Pulmonary artery endothelial cell (primary cell): ENCODE data around the gene SPAG9. TPM values are rescaled to one million over a fixed set of nuclear protein-coding genes. Genes with fewer than 3 reads are reported as not detected.
"Not testable (repeated sequence)": the region's sequence is repeated elsewhere in the genome, so short reads cannot be mapped to it uniquely, and the experiment has no call there.

Source experiments
- DNase-seq: peaks from one replicate; pipeline ENCODE4 v3.0.0-alpha.2; 2011; ENCODE audit warnings: low read depth, low spot score
- total RNA-seq: library from RNA; depleted of rRNA; stranded (reverse); fragments of >200 nt; gene quantifications from 2 replicates; pipeline ENCODE4 v1.2.3, GENCODE V29; 2014

Gene SPAG9
- total RNA-seq, 1 donor from 2014 or later: 71.9 TPM

- DNase-seq: no peak
Measured at GRCh38 chr17:51087072-51087757, 33.5 kb downstream of the SPAG9 start.

- peak; percentile 22 for DNase-seq
Measured at GRCh38 chr17:51085150-51085805, 35.4 kb downstream of the SPAG9 start.

DNA sequence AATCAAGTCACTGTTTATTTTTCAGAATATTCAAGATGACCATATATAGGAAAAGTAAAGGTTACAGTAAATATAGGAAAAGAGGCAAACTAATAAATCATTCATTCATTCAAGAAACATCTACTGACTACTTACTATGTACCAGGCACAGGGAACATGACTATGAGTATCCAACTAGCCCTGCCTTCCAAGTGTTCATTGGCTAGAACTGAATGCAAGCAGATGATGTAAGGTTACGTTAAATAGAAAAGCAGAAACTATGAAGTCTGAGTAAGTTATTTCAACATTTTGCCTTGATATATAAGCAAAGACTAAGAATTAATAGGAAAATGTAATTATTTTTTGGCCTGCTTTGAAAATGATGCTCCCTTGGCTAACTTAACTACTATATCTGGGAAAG is 36.7 kb downstream of the SPAG9 start:
- DNase-seq: no peak

DNA sequence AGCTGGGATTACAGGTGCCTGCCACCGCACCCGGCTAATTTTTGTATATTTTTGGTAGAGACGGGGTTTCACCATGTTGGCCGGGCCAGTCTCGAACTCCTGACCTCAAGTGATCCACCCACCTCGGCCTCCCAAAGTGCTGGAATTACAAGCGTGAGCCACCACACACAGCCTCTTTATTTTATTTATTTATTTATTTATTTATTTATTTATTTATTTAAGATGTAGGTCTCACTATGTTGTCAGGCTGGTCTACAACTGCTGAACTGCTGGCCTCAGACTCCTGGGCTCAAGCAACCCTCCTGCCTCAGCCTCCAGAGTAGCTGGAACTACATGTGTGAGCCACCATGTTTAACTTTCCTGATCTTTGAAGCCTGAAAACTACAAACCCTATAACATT is 37.3 kb downstream of the SPAG9 start:
- not testable (repeated sequence) for DNase-seq

DNA sequence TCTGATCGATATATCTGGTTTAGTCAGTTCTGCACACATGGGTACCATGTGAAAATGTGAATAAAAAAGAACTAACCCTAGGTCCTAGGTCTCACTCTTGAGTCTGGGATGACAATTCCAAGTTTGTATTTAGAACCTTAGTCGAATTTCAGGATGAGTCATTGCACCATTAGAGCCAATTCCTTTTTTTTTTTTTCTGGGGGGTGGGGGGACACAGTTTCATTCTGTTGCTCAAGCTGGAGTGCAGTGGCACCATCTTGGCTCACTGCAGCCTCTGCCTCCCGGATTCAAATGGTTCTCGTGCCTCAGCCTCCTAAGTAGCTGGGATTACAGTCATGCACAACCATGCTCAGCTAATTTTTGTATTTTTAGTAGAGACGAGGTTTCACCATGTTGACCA is 41.6 kb downstream of the SPAG9 start:
- no peak for DNase-seq

DNA sequence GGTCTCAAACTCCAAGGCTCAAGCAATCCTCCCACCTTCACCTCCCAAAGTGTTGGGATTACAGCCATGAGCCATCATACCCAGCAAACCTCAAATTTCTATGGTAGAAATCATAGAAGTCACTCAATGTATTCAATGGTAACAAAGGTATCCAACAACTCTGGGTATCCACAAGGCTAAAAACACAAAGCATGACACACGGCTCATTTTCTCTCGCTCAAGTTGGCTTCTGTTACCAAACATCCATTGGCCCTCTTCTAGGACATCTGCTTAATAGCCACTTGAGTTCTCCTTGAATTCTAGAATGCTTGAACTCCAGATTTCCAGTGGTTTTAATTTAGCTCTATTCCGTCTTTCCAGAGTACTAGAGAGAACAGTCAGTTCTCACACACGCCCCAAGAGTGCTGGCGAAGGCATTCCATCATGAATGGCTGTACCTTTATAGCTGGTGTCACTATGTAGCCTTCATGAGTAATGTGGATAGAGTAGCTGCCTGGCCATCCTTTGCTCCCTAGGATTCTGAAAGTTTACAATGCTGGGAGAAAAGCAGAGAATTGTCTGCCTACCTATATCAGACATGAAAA is 42.6 kb downstream of the SPAG9 start:
- no peak for DNase-seq

DNA sequence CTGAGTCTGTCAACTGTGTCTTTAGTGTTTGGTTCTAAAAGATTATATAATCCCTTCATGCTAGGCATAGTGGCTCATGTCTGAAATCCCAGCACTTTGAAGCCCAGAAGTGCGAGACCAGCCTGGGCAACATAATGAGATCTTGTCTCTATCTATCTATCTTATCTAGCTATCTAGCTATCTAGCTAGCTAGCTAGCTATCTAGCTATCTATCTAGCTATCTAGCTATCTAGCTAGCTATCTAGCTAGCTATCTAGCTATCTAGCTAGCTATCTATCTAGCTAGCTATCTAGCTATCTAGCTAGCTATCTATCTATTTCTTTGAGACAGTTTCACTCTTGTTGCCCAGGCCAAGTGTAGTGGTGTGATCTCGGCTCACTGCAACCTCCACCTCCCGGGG is 43.8 kb downstream of the SPAG9 start:
- no peak for DNase-seq

GRCh38 chr17:51071556-51071955 is 49.1 kb downstream of the SPAG9 start:
- no peak for DNase-seq

DNA sequence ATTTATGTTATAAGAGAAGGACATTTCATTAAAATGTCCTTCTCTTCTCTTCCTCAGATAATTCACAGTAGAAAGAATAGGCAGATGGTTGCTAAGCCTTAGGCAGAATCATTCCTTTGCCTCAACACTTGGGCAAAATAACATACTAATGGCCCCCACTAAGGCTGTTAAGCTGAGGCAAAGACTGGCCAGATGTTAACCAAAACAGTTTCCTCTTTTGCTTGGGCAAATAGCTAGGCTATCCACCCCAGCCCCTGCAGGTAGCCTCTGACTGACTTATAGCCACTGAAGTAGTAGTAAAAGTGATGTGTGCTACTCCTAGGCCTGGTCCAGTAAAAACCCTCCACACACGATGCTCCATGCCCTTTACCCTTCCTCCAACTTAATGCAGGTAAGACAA is 55.2 kb downstream of the SPAG9 start:
- no peak for DNase-seq

GRCh38 chr17:51064061-51064735 is 56.5 kb downstream of the SPAG9 start:
- DNase-seq: no peak

GRCh38 chr17:51060396-51060795 is 60.3 kb downstream of the SPAG9 start:
- DNase-seq: no peak

DNA sequence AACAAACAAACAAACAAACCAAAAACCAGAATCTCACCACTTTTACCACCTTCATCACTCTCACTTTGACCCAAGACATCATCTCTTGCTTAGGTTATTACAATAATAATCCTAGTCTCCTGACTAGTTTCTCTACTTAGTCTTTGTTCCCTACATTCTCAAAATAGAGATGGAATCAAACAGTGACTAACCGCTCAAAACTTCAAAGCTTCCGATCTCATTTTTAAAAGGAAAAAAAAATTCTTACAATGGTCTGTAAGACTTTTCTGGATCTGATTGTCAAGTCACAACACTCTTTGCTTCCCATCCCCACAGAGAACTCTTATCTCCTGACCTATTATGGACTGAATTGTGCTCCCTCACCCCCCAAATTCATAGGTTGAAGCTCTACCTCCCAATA is 60.9 kb downstream of the SPAG9 start:
- no peak for DNase-seq

- no peak for DNase-seq
Measured at GRCh38 chr17:51057534-51057933, 63.1 kb downstream of the SPAG9 start.

DNA sequence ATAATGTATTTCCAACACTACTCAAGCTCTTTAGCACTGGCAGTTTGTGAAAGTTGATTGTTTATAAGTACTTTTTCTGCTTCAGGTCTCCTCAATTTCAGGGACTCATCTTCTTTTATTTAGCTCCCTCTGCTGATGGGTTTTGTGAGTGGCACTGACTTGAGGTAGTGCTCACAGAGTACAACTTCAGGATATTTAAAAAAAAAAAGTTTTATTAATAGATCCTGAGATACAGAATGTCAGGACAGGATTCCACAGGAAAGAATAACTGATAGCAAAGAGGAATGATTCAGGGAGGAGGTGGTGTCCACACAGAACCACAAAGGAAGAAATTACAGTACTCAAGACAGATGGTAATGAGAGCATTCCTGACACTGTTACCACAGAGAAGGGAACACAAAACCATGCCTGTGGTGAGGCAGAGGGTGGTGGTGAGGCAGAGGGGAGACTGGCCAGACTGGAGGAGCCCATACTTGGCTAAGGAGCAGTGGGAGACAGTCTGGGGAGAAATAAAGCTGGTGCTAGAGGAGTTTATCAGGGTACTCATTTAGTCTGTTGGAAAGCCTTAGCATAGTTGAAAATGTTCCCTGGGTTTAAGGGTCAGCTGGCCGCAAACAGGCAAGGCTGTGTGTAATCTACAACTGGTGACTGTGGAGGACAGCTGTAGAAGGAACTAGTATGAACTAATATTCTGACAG is 63.7 kb downstream of the SPAG9 start:
- peak; percentile 39 for DNase-seq

DNA sequence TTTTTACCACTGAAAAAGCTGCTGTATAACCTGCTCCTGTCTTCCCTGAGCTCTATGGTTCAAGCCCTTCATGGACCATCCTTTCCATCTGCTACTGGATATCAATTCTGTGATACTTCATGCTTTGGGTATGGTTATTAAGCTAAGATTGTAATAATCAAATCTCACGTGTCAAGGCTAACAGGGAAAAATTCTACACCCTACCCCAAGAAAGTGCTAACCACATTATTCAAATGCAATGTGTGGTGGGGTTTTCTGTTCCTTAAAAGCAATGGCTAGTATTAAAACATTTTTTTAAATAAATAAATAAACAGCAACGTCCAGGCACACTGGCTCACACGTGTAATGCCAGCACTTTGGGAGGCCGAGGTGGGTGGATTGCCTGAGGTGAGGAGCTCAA is 65.9 kb downstream of the SPAG9 start:
- no peak for DNase-seq

DNA sequence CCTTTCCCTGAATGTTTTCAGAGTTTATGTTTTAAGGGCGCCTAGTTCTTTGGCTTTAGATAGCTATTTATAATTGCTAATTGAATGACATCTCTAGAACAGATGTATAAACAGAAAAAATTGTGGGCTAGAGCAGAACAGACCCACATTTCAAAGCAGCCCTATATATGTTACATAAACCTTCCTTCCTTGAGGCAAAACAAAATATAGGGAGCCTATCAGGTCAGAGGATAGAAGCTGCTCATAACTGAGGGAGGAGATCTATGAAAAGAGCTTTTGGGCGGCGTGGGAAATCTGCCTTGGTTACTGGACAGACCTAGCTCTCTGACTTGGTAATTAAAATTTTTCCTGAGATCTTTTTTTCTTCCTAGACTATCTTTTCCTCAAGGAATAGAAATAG is 68.4 kb downstream of the SPAG9 start:
- no peak for DNase-seq

DNA sequence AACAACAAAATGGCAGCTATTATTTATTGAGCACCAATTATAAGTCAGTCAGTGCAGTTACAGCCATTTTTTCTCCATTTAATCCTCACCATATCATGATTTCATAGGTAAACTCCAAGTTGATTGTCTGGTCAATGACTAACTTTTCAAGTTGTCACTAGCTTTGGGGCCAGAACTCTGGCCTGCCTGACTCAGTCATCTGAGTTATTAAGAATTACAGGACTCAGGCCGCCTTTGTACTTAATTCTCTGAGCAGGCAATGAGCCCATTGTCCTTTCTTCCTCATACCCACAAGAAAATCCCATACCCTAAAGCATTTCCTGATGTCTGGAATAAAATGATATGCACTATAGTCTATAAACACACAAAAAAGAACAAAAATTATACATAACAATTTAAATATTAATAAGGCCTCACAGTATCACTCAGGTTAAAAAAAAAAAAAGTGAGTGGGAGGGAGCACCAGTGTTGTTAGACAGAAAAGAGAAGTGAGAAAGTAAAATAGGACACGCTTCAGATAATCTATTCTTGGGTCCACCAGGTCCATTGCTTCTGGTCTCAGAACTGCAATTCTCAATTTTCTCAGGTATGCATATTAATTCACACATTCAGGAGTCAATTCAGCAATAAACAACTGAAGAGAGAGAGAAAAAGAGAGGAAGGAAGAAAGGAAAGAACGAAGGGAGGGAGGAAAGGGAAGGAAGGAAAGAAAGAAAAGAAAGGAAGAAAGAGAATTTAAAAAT is 70.2 kb downstream of the SPAG9 start:
- DNase-seq: no peak

DNA sequence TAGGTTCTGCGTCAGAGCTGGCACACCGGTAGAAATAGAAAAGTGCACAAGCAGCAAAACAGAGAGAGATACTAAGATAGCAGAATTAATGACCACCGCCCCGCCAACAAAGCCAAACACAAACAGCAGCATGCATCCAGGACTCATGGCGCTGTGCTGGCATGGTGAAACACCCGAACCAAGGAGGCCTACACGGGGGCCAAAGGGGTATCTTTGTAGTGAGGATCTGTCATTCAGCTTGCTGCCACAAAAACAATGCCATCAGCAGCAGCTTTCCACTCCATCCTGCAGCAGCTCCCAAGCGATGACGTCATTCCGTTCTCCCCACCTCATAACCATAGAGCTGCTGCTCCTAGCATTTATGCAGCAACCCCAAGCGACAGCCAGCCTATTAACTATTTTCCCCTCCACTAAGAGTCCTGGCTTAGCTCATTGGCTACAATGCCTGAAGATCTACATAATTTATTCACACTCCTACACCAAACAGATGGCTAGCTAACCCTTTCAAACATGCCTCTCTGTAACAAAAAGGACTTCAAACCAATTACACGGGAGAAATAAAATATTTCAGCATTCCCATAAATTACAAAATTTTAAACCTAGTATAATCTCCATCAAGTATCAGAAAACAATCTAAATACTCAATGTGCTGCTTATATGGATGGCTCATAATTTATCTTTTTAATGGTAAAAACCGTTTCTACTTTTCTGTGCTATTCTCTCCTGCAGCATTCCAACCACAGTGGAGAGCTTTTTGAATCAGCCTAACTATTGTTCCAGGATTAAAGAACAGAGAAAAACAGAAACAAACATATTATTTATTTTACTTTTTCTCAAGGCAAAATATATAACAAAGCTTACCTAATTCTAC is 73.9 kb downstream of the SPAG9 start:
- DNase-seq: peak; percentile 67

- no peak for DNase-seq
Measured at GRCh38 chr17:51046046-51046445, 74.6 kb downstream of the SPAG9 start.

DNA sequence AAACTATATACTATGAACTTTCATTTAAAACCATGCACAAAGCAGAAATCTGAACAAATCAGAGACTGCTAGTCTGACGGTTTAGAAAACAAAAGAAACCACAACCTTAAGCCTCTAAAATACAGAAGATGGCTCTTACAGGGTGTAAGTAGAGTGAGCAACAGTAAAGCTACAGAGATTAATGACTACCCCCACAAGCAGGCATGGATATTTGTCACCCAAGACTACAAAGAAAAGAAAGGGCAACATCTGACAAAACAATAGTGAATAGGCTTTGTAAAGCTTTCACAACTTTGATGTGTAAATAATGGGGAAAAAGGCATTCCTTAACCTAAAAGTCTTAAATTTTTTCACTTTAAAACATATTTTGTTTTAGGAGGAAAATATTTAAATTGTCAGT is 75.0 kb downstream of the SPAG9 start:
- no peak for DNase-seq
